K562 (cell line): ENCODE data around the gene UCKL1. TPM values are rescaled to one million over a fixed set of nuclear protein-coding genes. Genes with fewer than 3 reads are reported as not detected.

Source experiments
- ATAC-seq: fragments of 200-7000 bp; cut with Tn5 transposase; 3 replicates; pipeline ENCODE4 v1.9.1; 2020; ENCODE audit warnings: moderate library complexity
- BruUV-seq: library from RNA; stranded (reverse); fragments of 400-500 nt; replicated peaks from 2 replicates; lab custom pipeline; 2021; lab: Mats Ljungman, UMichigan
- CTCF ChIA-PET: fragments of 300-600 bp; formaldehyde crosslinking; extraction: SDS; loops from one replicate; lab custom pipeline; 2021; ENCODE audit warnings: low intra/inter-chr PET ratio; lab: Yijun Ruan, JAX
- POLR2A ChIA-PET: fragments of 300-600, 350-650 bp; sonication (Branson Sonifier 250); formaldehyde crosslinking; extraction: SDS; loops from one replicate; lab custom pipeline; 2021; ENCODE audit warnings: antibody characterized with exemption, inconsistent platforms; lab: Yijun Ruan, JAX
- DNase-seq, 4 experiments: peaks; one replicate each; pipeline versions ENCODE4 v3.0.0 to v3.0.0-alpha.2; 2011 to 2018; ENCODE audit warnings: low spot score in 3 of 4, mixed read lengths in 3 of 4; ENCODE audit errors: extremely low read depth in 1 of 4
- FAIRE-seq: peaks from 2 replicates; lab custom pipeline; 2011; peaks lifted over from hg19 to GRCh38; lab: Jason Lieb, UNC
- H2AFZ ChIP-seq: 2 replicates; pipeline ENCODE4 v1.6.0; 2011; ENCODE audit warnings: low read depth, low read length, control low read depth, inconsistent platforms
- H3K27ac ChIP-seq: fragments of 200-600 bp; 3 replicates; pipeline ENCODE4 v1.8.0; 2011; ENCODE audit warnings: low read depth, mild to moderate bottlenecking, control low read depth, inconsistent platforms, low read length, moderate library complexity, mixed read lengths; ENCODE audit errors: extremely low read depth
- H3K27me3 ChIP-seq, 2 experiments: fragments of 300-600 bp in 1 of 2; 2 replicates in 1 of 2; 3 replicates in 1 of 2; pipeline versions ENCODE4 v1.6.0 to v1.8.0; 2011; ENCODE audit warnings: inconsistent platforms in 2 of 2, low read length in 2 of 2, mild to moderate bottlenecking in 1 of 2, mixed read lengths in 1 of 2, moderate library complexity in 1 of 2; ENCODE audit not compliant: control insufficient read depth in 2 of 2, insufficient read depth in 2 of 2
- H3K36me3 ChIP-seq: fragments of 300-600 bp; 3 replicates; pipeline ENCODE4 v1.8.0; 2011; ENCODE audit warnings: mild to moderate bottlenecking, low read length, inconsistent platforms; ENCODE audit not compliant: control insufficient read depth, insufficient read depth
- H3K4me1 ChIP-seq, 2 experiments: fragments of 200-600 bp in 1 of 2; replicated peaks in 1 of 2; 2 replicates in 1 of 2; 3 replicates in 1 of 2; pipeline versions ENCODE4 v1.5.1 to v1.8.0; 2011; ENCODE audit warnings: inconsistent platforms in 2 of 2, low read length in 2 of 2, mild to moderate bottlenecking in 1 of 2, mixed read lengths in 1 of 2, moderate library complexity in 1 of 2; ENCODE audit not compliant: control insufficient read depth in 2 of 2, insufficient read depth in 2 of 2
- H3K4me2 ChIP-seq: 2 replicates; pipeline ENCODE4 v1.6.1; 2011; ENCODE audit warnings: low read length, control low read depth, inconsistent platforms, mixed read lengths; ENCODE audit not compliant: insufficient read depth
- H3K4me3 ChIP-seq: fragments of 200-600 bp; sonication (generic), shearing (Covaris generic); 2 replicates; pipeline ENCODE4 v1.5.1; 2016; ENCODE audit warnings: control low read depth, inconsistent platforms
- H3K79me2 ChIP-seq: fragments of 200-600 bp; 3 replicates; pipeline ENCODE4 v1.8.0; 2011; ENCODE audit warnings: low read length, inconsistent platforms; ENCODE audit not compliant: control insufficient read depth, insufficient read depth
- H3K9ac ChIP-seq, 2 experiments: 2 replicates each; pipeline versions ENCODE4 v1.6.0 to v1.6.1; 2011; ENCODE audit warnings: low read depth in 2 of 2, low read length in 2 of 2, control low read depth in 1 of 2, inconsistent platforms in 1 of 2, mild to moderate bottlenecking in 1 of 2, mixed read lengths in 1 of 2; ENCODE audit not compliant: insufficient read depth in 1 of 2
- H3K9me1 ChIP-seq: one replicate; pipeline ENCODE4 v1.6.0; 2011; ENCODE audit warnings: inconsistent platforms, mild to moderate bottlenecking, low read length, moderate library complexity; ENCODE audit not compliant: control insufficient read depth, insufficient read depth
- H3K9me3 ChIP-seq: replicated peaks from 2 replicates; pipeline ENCODE4 v1.5.1; 2011; ENCODE audit warnings: low read depth, low read length, inconsistent platforms; ENCODE audit not compliant: control insufficient read depth, insufficient read depth
- H4K20me1 ChIP-seq: replicated peaks from 2 replicates; pipeline ENCODE4 v1.6.1; 2011; ENCODE audit warnings: low read length, inconsistent platforms, mixed read lengths; ENCODE audit not compliant: control insufficient read depth, insufficient read depth
- CEBPG ChIP-seq, 3 experiments: fragments of 200-800 bp in 1 of 3; sonication (Bioruptor generic) in 1 of 3; sonication (generic) in 1 of 3; formaldehyde crosslinking in 1 of 3; IDR thresholded peaks in 2 of 3; conservative IDR thresholded peaks in 1 of 3; 2 replicates each; pipeline versions ENCODE4 v1.6.1 to v1.8.0; 2016 to 2022; ENCODE audit warnings: missing compliant biosample characterization in 2 of 3, missing genetic modification characterization in 2 of 3, mild to moderate bottlenecking in 1 of 3, missing genetic modification reagents in 1 of 3
- PPARD ChIP-seq: fragments of 250-450 bp; sonication (Bioruptor Pico); IDR thresholded peaks from 2 replicates; pipeline ENCODE4 v1.8.0; 2022; ENCODE audit warnings: inconsistent platforms, mild to moderate bottlenecking, moderate library complexity
- ZNF239 ChIP-seq: fragments of 250-450 bp; sonication (Bioruptor Pico); IDR thresholded peaks from 2 replicates; pipeline ENCODE4 v1.4.0; 2020; ENCODE audit warnings: mild to moderate bottlenecking
- WGBS: fragments of 100-300 bp; shearing (Covaris generic); methylation state at CpG from one replicate; pipeline ENCODE4 v1.1.6; 2016; ENCODE audit warnings: low coverage, mixed read lengths; ENCODE audit not compliant: insufficient coverage; ENCODE audit errors: missing lambda C conversion rate; 5-methylcytosine and 5-hydroxymethylcytosine counted together
- in situ Hi-C: fragments of 300-500 bp; cut with MboI; formaldehyde crosslinking; loops from 4 replicates; pipeline ENCODE4 v1.15.0; 2018; ENCODE audit warnings: inconsistent platforms, mixed read lengths
- intact Hi-C: fragments of 100-400 bp; cut with micrococcal nuclease; formaldehyde crosslinking; loops from 2 replicates; pipeline ENCODE4 v1.14.2; 2022
- polyA plus RNA-seq, 8 experiments: library from polyadenylated mRNA; depleted of rRNA in 4 of 8; stranded (reverse) in 5 of 8; unstranded in 3 of 8; fragments of >200 nt; fragmentation: Nextera tagmentation in 2 of 8; fragmentation: Illumina TruSeq in 1 of 8; extraction: Ambion mirVana in 2 of 8; extraction: Trizol in 1 of 8; gene quantifications; 2 replicates each; pipeline versions ENCODE4 v1.2.1 to v1.2.3, GENCODE V29; 2011 to 2014; ENCODE audit warnings: inconsistent platforms in 1 of 8, missing spikeins in 1 of 8
- total RNA-seq, 7 experiments: library from RNA; depleted of rRNA in 6 of 7; stranded (reverse); fragments of >200 nt in 6 of 7; fragmentation: Illumina TruSeq in 2 of 7; extraction: Trizol in 2 of 7; gene quantifications; 2 replicates each; pipeline versions ENCODE4 v1.2.1 to v1.2.3, GENCODE V29; 2011 to 2021; ENCODE audit warnings: low replicate concordance in 1 of 7
- TF ChIP-seq, protein P1 (sequence below): fragments of 450-650 bp; formaldehyde crosslinking; IDR thresholded peaks from 2 replicates; pipeline ENCODE4 v1.4.0; 2022; ENCODE audit warnings: mild to moderate bottlenecking, moderate library complexity

UCKL1 gene
- total and polyA plus RNA-seq, 9 of the 15 experiments (the other 6 are each of a cell fraction or from before 2014, with no cell fraction given), result 3.1 to 52.8 (median 24.2) TPM

DNA sequence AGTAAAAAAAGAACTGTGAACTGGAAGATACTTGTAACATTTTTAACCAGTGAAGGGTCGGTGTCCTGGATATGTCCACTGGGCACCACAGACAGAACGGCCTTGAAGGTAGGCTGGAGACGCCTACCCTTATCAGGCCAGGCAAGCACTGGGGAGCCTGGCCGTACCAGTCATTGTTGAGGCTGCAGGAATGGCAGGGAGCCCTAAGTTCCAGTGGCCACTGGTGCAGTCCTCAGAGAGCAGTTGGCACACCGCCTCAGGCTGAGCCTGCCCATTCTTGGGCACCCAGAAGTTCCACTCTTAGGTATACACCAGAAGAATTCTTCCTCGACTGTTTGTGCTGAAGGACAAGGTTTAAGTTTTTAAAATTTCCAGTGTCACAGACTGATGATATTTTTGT lies 40.7 kb downstream of the UCKL1 start:
- peaks cover 77% of the 10 kb centered on the region for H3K79me2 ChIP-seq
- no TSS peak for BruUV-seq
- TF ChIP-seq PPARD (no peak), ZNF239 (CRISPR knock-in tag) (no peak), CEBPG (CRISPR knock-in tag; IDR thresholded peaks at IDR 0.05) (no peak), CEBPG (tag; conservative IDR thresholded peaks at IDR 0.05 in 1 of 2, IDR thresholded peaks at IDR 0.05 in 1 of 2) (no peak)
- TF ChIP-seq, protein P1, sequence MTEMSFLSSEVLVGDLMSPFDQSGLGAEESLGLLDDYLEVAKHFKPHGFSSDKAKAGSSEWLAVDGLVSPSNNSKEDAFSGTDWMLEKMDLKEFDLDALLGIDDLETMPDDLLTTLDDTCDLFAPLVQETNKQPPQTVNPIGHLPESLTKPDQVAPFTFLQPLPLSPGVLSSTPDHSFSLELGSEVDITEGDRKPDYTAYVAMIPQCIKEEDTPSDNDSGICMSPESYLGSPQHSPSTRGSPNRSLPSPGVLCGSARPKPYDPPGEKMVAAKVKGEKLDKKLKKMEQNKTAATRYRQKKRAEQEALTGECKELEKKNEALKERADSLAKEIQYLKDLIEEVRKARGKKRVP (CRISPR knock-in tag), result no peak

More for the DNA sequence above, 40.7 kb downstream of the UCKL1 start:
- Histone ChIP-seq H3K9ac (no peak overlapping the region), H3K36me3 (peaks cover 33% of the 10 kb centered on the region; the same call in 2 of the 3 replicates), H3K4me3 (no peak overlapping the region), H2AFZ (no peak overlapping the region), H4K20me1 (no peaks in the 10 kb centered on the region), H3K4me2 (no peak overlapping the region), H3K4me1 (peaks cover 0 to 11% of the 10 kb centered on the region in 2 experiments; a peak in 2 of 5 replicates), H3K9me3 (peaks cover 5% of the 10 kb centered on the region; the same call in 1 of the 2 replicates), H3K9me1 (no peaks in the 10 kb centered on the region), H3K27me3 (no peaks in the 10 kb centered on the region), H3K27ac (no peak overlapping the region)
- intact Hi-C loops, result no loop called here
- in situ Hi-C loops, result no loop called here
- WGBS, result 96% methylated on average over 6 of the region's 6 CpGs
- FAIRE-seq (no peak), ATAC-seq (no peak), DNase-seq (no peak)
- ChIA-PET POLR2A (interaction anchor here (0.7 kb wide), 1 partner anchor 17 kb away, joined by 5 read pairs; no protein-coding TSS in a partner anchor), CTCF (interaction anchor here (0.5 kb wide), 1 partner anchor 93 kb away, joined by 3 read pairs; no protein-coding TSS in a partner anchor)
